Smooth muscle cell of the brain vasculature (primary cell): ENCODE results near the gene LIN7A.
A peak's percentile ranks its signal among the peaks of the same experiment; 100 is the strongest.
"Not testable (repeated sequence)": the region's sequence is repeated elsewhere in the genome, so short reads cannot be mapped to it uniquely, and the experiment has no call there.

Experiments
- DNase-seq: peaks from one replicate; pipeline ENCODE4 v3.0.0-alpha.2; 2012; ENCODE audit warnings: low read depth, low spot score

LIN7A gene

DNA sequence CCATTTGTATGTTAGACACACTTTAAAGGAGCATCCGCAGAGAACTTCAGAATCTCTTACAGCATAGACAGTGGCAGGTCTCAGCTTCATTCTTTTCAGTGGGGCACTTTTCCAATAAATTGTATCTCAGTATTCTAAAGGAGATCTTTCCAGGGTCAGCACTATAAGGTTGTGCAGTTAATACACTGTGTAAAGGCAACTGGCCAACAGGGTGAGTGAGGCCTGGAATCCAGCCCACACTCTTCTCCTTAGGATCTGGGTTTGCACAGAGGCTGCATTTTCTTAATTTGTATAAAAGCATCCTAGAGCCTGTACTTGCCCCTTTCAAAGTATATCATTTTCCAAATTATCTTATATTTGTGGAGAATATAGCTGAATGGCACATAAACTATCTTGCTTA, 126.9 kb downstream of the LIN7A start:
- no peak for DNase-seq

DNA sequence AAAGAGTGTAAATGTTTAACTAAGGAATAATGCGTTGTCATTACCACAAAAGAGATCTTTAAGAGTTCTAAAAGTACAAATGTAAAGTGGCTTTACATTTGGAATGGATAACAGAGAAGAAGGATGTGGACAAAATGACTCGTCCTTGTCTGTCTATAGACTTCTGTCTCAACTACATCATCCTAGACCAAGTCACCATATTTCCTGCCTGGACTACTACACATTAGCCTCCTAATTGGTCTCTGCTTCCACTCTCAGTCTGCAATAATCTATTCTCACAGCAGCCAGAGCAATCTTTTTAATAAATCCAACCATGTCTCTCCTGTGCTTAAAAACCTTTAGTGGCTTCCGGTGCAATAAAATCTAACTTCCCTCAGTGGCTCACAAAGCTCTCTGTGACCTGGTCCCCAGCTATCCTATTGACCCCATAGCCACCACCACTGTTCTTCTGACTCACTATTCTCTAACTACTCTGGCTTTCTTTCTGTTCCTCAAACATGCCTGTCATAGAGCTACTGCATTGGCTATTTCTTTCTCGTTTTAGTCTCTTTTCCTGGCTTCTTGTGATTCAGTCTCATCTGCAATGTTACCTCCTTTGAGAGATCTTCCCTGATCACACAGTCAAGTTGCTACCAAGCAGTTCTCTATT, 130.0 kb downstream of the LIN7A start:
- DNase-seq, result no peak

DNA sequence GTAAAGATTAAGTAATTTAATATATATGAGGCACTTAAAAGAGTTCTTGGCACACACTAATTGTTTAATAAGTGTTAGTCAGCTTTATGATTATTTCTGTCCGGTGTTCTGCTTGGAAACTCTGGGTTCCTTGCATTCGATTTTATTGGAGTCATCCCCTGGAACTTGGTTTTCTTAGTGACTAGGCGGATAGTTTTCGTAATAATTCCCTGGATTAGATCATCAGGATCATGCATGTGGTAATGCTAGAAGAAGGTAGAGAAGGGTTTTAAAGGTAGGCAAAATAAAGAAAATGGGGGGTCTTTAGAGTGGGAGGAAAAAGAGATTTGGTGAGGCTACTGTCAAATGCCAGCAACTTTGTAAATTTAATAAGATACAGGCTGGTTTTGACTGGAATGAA, 132.6 kb downstream of the LIN7A start:
- DNase-seq, result no peak

GRCh38 chr12:80802652-80803400, 134.9 kb downstream of the LIN7A start:
- no peak for DNase-seq

GRCh38 chr12:80798281-80798680, 139.5 kb downstream of the LIN7A start:
- no peak for DNase-seq

DNA sequence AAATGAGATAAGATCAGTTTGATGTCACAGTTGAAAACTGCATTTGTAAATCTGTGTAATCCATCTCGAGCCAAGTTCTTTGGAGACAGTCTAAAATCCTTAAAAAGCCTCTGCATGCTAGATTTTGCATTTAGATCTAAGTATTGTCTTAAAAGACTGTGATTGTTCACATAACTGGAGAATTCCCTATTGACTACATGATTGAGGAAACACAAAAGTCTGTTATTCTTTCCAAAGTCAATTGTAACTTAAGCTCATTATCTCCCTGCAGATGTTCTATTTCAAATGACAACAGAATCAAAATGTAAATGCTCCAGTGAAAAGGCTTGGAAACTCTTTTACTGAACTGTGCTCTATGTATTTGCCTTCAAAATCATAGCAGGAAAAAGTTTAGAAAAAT, 143.2 kb downstream of the LIN7A start:
- DNase-seq, result no peak

GRCh38 chr12:80792861-80793260, 144.9 kb downstream of the LIN7A start:
- DNase-seq, result no peak

DNA sequence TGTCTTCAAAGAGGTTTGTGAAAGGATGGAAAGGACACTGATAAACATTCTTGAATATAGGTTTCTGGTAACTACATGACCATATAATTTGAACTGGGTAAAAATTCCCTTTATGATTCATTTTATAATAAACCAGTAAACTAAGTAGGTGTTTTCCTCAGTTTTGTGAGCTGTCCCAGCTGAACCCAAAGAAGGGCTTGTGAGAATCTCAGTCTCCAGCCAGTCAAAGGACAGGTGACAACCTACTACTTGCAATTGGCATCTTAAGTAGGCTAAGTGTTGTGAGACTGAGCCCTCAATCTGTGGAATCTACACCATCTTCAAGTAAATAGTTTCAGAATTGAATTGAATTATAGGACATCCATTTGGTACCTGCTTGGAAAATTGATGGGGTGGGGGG, 145.9 kb downstream of the LIN7A start:
- no peak for DNase-seq

DNA sequence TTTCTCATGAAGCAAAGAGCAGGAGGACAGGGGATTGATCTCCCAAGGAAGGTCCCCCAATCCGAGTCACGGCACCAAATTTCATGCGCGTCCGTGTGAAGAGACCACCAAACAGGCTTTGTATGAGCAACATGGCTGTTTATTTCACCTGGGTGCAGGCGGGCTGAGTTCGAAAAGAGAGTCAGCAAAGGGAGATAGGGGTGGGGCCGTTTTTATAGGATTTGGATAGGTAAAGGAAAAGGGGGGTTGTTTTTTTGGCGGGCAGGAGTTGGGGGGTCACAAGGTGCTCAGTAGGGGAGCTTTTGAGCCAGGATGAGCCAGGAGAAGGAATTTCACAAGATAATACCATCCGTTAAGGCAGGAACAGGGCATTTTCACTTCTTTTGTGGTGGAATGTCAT, 149.3 kb downstream of the LIN7A start:
- not testable (repeated sequence) for DNase-seq

- not testable (repeated sequence) for DNase-seq
Observed at GRCh38 chr12:80782963-80783470, 154.7 kb downstream of the LIN7A start.

GRCh38 chr12:80781313-80781712, 156.4 kb downstream of the LIN7A start:
- DNase-seq, result no peak

GRCh38 chr12:80780746-80781145, 157.0 kb downstream of the LIN7A start:
- no peak for DNase-seq

DNA sequence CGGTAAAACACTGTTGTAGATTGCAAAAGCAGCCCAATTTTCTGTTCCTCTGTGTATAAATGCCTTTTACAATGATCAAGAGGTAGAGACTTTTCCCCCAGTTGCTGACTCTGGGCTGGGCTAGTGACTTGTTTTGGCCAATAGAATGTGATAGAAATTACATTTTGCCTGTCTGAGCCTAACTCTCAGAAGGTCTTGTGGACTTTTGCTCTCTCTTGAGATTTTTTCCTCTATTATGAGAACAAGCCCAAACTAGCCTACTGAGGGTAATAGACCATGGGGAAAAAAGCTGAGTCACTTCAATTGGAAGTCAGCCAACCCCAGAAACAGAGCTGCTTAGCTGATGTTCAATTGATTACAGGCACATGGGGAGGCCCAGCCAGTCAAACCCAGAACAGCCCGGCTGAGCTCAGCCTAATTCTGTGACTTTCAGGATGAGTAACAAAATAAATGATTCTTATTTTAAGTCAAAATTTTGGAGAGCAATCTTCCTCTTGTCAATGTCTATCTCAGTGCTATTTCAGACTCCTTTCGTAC, 159.7 kb downstream of the LIN7A start:
- peak; percentile 83 for DNase-seq

GRCh38 chr12:80777587-80777986, 160.1 kb downstream of the LIN7A start:
- no peak for DNase-seq

DNA sequence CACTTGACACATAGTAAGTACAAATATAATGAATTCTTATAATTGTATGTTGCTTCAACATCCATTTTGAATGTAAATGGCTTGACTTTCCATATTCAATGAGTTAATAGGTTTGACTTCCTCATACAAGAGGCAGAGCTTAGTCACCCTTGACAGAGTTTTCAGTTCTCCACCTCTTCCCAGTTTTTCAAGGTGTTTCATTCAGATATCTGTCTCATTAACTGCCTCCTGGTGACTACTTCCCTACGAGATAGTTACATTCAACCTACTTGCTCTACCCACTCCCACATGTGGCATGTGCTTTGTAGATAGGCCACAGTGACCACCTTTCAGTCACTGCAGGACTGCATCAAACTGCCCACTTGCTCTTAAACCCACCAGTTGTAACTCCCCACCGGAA, 161.0 kb downstream of the LIN7A start:
- DNase-seq, result no peak

DNA sequence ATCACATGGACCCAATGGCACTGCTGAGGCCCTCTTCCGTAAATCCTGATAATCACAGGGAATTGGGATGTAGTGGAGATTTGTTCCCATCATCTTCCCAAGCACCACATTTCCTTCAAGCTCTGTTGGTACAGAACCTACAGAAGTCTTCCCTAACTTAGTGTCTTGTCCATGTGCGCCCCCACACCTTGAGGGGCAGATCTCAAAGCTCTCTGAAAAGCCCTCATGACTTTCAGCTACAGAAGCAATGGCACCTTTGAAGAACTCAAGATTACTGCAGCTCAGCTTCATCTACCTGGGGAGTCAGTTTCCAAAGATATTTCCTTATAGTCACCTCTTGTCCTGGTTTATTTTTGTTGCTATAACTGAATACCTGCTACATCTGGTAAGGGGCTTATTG, 166.8 kb downstream of the LIN7A start:
- DNase-seq, result no peak

DNA sequence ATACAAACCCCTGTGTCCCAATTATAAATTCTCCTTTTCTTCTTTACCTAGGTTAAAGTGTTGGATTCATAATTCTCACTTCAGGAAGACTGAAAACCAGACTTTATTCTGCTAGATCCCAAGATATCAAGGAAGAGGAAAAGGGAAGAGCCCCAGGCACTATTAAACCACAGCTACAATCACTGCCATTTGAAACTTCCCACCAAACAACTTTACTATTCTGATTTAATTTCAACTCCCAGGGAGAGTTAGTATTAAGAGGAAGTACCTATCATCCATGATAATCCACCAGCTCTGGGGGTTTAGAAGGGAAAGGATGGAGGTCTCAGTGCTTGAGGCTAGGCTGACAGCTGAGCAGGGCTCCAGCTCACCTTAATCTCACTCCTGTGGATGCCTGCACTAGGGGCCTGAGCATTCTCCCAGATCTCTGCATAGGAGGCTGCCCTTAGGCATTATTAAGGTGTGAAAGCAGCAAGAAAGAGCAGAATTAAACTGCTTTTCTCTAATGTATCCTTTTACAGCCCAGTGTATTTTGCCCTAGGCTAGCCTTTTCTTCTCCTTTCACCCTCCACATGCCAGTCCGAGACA, 168.1 kb downstream of the LIN7A start:
- DNase-seq, result no peak

- no peak for DNase-seq
Observed at GRCh38 chr12:80766897-80767296, 170.8 kb downstream of the LIN7A start.

GRCh38 chr12:80766210-80766609, 171.5 kb downstream of the LIN7A start:
- no peak for DNase-seq

GRCh38 chr12:80763874-80764273, 173.9 kb downstream of the LIN7A start:
- peak; percentile 47 for DNase-seq

- no peak for DNase-seq
Observed at GRCh38 chr12:80761838-80762237, 175.9 kb downstream of the LIN7A start.

GRCh38 chr12:80756875-80757274, 180.9 kb downstream of the LIN7A start:
- no peak for DNase-seq

- no peak for DNase-seq
Observed at GRCh38 chr12:80754274-80754673, 183.5 kb downstream of the LIN7A start.
